Stimulated activated CD4-positive, alpha-beta T cell treated with anti-CD3 and anti-CD28 coated beads, Interleukin-12 subunit alpha, Interleukin-12 subunit beta, amount 100 ng/mL, for 48 hours (primary cell): ENCODE measurements around the gene CPEB1.
"Not testable (repeated sequence)": the region's sequence is repeated elsewhere in the genome, so short reads cannot be mapped to it uniquely, and the experiment has no call there.

Experiments
- DNase-seq, 3 donors: peaks; one replicate each; pipeline ENCODE4 v3.0.0-alpha.2; 2020; ENCODE audit warnings: low read depth in 2 of 3, low spot score in 1 of 3

CPEB1 gene

DNA sequence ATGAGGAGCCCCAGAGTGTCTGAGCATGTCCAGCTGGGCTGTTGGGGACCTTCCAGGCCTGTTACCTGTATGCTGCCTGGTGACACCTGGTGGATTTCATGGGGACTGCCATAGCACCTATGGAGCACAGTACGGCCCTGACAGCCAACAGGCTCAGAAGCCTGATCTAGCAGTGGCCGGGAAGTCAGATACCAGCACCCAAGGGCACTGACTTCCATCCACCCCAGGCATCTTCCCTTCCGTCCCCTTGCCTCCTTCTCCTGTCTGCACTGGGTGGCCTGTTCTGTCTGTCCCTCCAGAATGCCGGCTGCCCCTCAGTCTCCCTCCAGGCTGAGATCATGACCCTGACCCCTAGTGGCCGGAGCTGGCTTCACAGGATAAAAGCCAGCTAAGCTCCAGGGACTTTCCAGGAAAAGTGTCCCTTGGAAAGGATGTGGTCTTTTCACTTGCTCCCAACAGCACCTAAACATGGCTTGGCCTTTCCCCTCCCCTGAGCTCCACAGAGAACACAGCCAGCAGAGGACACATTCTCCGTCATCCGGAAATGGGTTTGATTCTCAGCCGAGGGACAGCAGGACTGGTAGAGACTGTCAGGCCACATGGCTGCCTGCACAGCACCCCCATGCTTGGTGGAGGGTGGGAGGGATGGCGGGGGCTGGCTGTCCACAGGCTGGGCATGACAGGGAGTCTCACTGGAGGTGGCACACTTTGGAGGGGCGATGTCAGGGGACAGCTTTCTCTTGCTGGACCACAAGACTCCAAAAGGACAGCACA is 116.4 kb downstream of the CPEB1 start:
- peak in 2 of 3 donors; percentile 52 to 65 for DNase-seq

DNA sequence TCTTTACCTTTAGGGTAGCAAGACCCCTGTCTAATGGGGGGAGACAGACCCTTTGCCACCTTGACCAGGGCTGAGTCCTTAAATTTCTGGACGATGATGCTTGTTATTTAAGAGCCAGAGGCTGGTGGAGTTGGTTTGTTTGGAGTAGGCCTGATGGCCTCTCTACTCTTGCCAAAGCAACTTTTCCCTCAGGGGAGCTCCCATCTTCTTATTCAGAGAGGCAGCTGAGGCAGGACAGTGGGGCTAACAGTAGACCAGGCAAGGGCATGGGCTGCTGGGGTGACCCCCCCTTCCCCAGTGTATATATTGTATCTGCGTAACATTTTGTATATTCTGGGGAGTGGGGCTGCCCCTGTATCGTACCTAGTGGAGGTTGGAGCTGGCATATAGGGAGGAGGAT is 117.2 kb downstream of the CPEB1 start:
- DNase-seq: no peak

DNA sequence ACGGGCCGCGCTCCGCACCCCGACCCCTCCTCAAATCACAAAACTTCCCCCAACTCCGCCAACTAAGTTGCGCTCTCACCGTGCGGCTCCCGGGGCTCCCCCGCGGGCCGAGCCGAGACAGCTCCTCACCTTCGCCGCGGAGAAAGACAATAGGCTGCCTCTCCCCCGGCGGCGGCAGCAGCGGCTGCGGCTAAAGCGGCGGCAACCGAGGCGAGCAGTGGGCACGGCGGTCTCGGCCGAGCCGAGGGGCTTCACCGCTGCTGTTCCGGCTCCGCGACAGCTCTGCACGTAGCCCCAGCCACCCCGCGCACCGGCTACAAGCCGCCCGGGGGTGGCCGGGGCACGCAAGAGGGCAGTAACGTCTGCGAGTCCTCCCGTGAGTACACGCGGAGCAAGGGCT is 133.6 kb downstream of the CPEB1 start:
- not testable (repeated sequence) for DNase-seq

DNA sequence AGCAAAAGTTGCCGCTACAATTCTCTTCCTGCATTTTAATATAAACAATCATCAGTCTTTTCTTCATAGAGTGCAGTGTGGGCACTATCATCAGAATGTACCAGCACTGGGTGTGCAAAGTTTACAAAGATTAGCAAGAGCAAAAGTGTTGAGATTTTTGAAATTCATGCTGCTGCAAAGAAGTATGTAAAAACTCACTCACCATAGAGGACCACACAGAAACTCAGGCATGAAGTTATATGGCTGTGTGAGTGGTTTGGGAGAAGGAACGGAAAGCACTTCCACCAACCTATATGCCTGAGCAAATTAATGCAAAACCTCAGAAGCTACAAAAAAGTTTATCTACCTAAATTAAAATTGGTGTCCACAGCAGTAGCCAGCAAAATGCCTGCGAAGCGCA is 139.5 kb downstream of the CPEB1 start:
- not testable (repeated sequence) for DNase-seq

DNA sequence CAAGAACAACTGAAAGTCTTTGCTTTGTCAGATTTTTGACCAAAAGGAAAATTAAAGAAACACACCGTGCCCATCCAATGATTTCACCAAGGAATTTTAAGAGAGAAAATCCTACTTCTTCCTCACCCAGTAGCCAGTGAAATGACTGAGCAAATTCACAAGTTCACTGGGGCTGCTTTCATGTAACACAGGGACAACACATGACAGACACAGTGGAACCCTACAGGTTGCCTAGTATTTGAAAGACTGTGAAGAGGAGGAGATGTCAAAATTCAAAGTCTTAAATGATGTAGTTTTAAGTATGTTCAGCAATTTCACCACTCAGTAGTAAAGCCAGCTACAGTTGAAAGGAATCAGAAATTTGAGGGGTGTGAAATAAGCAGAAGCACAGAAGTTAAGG is 140.1 kb downstream of the CPEB1 start:
- not testable (repeated sequence) for DNase-seq

DNA sequence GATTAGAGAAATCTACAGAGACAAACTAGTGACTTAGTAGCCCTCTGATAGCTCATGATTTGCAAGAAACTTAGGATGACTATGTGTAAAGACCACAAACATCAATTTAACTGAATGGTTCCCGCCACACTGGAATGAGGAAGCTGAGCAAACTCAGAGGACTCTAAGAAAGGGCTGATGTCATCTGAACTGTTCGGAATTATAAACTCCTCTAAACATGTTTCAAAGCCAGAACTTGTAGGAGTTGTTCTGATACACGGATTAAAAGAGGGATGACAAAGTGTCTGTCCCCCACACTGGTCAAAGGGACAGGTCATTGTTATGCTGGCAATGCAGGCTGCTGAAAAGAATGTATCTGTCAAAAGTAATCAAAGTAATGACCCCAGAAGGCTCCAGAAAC is 141.3 kb downstream of the CPEB1 start:
- DNase-seq: not testable (repeated sequence)

DNA sequence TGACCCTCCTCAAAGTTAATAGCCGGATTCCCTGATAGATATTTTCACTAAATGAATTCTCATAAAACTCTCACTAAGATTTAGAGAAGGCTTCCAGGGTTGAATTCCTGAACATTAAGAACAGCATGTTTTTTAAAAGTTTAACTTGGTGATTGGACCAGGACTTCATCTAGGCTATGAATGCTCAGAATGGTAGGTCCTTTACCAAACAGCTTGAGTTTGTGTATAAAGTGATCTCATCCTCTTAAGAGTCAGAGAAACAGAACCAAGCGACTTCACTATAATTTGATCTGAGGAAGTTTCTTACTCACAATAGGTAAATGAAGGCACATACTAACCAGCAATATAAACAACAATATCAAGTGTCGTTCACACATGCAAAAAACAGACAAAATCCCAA is 143.1 kb downstream of the CPEB1 start:
- not testable (repeated sequence) for DNase-seq

DNA sequence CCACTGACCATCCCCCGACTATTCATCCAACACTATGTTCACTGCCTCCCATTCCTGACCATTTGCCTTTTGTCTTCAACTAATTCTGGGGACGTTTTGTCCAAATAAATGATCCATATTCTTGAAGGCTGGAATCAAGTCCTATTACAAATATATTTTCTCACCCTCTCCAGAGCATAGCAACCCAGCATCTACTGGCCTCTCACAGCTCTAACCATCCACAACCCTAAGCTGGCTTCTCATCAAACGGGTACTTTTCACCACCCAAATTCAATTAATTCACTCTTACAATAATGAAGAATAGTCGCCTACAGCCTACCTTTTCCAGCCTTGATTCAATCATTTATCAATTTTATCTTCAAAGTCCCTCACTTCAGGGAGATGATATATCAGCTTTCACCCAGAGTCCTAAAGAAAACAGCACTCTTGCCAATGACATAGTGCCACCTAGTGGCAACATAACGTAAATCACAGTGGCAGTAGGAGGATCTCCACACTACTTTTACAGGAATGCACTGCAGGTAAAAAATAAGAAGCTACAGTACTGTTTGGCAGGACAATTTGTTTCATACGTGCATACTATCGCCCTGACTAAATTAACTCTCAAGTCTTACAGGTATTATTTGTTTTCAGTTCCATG is 144.3 kb downstream of the CPEB1 start:
- peak in 1 of 3 donors; percentile 6 for DNase-seq

DNA sequence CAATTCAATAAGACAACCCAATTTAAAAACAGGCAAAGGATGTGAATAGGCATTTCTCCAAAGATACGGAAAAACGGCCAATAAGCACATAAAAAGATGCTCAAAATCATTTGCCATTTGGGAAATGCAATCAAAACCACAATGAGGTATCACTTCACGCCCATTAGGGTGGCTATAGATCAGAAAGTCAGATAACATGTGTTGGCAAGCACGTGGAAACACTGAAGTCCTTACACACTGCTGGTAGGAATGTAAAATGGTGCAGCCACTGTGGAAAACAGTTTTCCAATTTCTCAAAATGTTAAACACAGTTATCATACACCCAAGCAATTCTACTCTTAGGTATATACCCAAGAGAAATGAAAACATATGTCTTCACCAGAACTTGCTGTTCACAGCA is 146.4 kb downstream of the CPEB1 start:
- not testable (repeated sequence) for DNase-seq

DNA sequence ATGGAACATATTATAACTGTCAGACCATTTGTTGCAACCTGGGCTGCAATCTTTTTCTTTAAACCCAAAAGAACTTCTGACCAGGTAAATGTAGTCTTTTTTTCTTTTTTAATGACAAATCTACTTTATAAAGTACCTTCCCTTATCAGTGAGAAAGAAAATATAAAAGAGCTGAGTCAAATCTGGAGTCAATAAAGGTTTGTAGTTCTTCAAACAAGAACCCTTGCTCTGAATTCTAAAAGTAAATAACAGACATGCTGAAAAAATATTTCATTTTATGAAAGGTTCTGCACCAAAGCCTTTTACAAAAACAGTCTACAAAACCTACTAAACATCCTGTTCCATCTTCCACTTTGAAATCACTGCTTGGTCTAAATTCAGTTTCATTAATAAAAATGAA is 149.2 kb downstream of the CPEB1 start:
- DNase-seq: not testable (repeated sequence)
